CD4-positive, alpha-beta T cell treated with Interleukin-6 for 4 hours (primary cell): ENCODE results near the gene TASOR.
"Not testable (repeated sequence)": the region's sequence is repeated elsewhere in the genome, so short reads cannot be mapped to it uniquely, and the experiment has no call there.

Experiments
- DNase-seq: peaks from one replicate; pipeline ENCODE4 v3.0.0-alpha.2; 2020; ENCODE audit warnings: mixed read lengths

Gene TASOR, protein sequence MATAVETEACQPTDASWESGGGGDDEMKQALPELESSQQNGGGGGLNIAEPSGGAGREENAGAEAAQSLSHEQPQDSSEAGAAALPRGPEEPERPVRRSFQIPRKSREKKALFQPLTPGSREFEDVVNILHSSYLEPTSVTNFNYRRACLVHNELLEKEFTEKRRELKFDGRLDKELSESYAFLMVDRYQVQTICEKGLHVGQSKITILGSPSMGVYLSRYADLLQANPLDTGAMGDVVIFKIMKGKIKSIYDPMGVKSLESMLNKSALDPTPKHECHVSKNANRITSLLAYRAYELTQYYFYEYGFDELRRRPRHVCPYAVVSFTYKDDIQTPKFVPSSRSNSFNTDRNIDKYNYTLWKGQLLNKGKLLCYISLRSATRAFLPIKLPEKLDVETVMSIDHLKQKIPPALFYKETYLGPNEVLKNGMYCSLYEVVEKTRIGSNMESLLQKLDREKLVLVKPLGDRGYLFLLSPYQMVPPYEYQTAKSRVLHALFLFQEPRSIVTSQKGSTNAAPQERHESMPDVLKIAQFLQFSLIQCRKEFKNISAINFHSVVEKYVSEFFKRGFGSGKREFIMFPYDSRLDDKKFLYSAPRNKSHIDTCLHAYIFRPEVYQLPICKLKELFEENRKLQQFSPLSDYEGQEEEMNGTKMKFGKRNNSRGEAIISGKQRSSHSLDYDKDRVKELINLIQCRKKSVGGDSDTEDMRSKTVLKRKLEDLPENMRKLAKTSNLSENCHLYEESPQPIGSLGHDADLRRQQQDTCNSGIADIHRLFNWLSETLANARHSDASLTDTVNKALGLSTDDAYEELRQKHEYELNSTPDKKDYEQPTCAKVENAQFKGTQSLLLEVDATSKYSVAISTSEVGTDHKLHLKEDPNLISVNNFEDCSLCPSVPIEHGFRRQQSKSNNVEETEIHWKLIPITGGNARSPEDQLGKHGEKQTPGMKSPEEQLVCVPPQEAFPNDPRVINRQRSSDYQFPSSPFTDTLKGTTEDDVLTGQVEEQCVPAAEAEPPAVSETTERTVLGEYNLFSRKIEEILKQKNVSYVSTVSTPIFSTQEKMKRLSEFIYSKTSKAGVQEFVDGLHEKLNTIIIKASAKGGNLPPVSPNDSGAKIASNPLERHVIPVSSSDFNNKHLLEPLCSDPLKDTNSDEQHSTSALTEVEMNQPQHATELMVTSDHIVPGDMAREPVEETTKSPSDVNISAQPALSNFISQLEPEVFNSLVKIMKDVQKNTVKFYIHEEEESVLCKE (N-terminal part only)

DNA sequence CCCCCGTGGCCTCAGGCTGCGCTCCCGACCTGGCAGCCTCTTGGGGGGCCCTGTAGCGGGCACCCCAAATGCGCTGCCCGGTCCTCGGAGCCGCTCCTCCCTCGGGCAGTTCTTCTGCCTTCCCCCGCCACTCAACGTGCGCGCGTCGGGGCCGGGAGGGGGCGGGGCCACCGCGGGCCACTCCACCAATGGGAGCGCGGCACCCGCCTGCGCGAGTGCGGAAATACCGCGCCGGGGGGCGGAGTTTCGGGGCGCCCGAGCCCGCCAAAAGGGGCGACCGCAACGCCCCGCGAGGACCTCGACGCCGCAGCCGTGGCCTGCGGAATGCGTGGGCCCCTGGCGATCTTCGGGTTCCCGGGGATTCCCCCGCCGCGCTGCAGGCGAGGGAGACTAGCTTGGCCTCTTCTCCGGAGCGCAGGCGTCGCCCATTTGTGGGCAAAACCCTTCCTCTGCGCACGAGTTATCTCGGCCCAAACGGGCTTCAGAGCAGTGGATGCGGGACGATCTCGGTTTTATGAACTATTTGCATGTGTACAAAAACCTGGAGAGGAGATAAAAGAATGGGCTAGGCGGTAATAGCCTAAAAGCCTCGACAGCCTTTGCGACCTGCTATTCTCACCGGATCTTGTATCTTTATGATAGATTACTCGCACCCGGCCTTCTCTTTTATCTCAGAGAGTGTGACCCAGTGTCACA, at the start of gene TASOR:
Gene TASOR, minus strand, starts transcription at position 144 of the 696 bp plus-strand sequence. CDS start 259 bp downstream, outside the sequence.
- peak; percentile 90 for DNase-seq

DNA sequence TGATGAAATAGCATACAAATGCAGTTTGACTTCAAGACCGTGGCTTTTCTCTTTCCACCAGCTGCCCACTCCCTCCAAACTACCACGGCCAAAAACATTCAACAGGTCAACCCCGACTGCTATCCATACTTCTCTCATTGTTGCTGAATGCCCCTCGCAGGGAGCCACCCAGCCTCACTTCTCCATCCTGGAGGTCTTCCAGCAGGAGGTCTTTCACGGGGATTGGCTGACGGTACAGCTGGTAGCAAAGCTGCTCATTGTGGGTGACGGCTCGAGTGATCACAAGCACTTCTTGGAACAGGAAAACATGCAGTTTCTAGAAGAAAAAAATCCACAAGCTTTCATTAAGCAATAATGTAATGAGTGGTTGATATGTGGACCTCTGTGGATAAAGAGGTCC, 49.0 kb upstream of the TASOR start:
- DNase-seq: no peak

DNA sequence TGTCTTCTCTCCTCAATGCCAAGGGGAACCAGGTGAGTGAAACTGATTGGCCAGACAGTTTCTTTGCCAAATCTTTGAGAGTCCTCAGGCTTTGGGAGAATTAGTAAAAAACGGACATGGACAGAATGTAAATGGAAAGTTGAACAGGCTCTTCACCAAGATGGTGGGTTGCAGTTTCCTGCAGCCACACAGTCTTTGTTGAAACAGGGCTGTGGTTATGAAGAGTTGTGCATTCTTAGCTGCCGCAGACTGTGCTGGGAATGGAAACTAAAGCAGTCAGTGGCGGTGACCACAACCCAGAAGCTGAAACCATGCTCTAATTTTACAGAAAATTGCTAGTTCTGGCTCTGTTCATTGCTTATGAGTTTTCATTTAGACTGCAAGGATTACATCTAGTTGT, 42.1 kb upstream of the TASOR start:
- DNase-seq: peak; percentile 62

DNA sequence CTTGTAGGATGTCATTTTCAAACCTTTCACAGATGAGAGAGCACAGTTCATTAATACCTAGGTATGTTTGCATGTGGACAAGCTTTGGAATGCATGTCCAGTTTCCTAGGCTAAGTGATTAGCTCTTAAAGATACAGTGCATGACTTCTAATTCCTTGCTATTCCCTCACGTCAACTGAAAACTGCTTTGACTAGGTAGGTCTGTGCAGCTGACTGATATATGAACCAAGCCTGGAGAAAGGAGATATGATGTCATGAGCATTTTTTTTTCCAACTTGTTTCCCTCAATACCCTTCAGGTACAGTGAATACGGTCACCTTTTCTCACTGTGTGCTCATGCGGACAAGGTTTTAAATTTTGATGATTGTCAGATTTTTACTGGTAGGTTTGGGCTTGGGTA, 41.6 kb upstream of the TASOR start:
- no peak for DNase-seq

DNA sequence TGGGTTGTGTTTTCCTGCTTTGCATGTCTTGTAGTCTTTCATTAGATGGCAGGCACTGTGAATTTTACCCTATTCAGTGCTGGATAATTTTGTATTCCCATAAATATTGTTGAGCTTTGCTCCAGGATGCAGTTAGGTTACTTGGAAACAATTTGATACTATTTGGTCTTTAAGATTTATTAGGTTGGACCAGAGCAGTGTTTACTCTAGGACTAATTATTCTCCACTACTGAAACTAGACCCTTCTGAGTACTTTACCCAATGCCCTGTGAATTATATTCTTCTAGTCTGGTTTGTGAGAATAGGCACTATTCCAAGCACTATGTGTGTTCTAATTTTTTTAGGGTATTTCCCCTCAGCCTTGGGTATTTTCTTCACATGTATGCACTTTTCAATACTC, 37.8 kb upstream of the TASOR start:
- no peak for DNase-seq

DNA sequence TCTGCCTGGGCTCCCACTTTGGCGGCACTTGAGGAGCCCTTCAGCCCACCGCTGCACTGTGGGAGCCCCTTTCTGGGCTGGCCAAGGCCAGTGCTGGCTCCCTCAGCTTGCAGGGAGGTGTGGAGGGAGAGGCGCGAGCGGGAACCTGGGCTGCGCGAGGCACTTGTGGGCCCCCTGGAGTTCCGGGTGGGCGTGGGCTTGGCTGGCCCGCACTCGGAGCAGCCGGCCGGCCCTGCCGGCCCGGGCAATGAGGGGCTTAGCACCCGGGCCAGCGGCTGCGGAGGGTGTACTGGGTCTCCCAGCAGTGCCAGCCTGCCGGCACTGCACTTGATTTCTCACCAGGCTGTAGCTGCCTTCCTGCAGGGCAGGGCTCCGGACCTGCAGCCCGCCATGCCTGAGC, 35.7 kb upstream of the TASOR start:
- DNase-seq: not testable (repeated sequence)

DNA sequence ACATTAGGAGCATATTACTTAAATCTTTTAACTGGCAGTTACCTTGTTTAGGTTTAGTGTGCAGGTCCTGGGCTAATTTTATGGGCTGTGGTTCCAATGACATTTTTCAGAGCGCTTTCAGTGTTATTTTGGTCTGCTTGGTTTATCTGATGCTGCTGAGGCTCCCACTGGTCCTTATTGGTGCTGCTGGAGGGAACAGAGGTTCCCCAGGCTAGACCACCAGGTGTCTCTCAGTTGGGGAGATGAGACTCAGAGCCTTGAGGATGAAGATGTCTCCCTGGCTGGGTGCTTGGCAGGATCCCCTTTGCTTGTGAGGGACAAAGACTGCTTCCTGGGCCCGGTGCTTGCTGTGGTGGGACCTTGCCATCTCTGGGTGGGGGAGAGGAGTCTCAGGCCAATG, 28.3 kb upstream of the TASOR start:
- DNase-seq: peak; percentile 16

DNA sequence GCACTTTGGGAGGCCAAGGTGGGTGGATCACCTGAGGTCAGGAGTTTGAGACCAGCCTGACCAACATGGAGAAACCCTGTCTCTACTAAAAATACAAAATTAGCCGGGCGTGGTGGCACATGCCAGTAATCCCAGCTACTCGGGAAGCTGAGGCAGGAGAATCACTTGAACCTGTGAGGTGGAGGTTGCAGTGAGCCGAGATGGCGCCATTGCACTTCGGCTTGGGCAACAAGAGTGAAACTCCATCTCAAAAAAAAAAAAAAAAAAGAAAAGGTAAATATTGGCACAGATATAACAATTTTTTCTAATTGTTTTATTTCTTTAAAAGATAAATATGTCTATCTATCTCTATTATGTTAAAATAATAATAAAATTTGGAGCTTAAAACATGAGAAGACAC, 24.3 kb upstream of the TASOR start:
- peak; percentile 49 for DNase-seq

DNA sequence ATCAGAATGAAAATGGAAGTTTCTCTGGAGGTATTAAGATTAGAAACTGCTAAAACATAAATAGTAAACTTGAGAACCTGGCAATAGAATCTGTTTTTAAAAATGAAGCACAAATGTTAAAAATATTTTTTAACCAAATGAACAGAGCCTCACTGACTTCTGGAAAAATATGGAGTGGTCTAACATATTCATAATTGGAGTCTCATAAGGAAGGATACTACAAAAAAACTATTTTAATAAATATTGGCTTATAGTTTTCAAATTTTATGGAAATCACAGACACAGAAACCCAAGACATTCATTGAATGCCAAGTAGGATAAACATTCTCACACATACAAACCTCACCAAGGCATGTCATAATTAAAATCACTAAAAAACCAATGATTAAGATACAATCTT, 23.6 kb upstream of the TASOR start:
- DNase-seq: no peak

DNA sequence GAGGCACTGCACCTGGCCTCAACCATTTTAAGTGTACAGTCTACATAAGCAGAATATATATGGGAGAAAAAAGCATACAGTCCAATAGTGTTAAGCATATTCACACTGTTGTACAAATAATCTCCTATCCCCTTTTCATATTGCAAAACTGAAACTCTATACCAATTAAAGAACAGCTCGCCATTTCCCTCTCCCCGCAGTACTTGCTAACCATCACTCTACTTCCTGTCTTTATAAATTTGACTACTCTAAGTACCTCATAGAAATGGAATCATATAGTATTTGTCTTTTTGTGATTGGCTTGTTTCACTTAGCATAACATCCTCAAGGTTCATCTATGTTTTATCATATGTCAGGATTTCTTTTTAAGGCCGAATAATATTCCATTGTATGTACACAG, 21.6 kb upstream of the TASOR start:
- peak; percentile 10 for DNase-seq

DNA sequence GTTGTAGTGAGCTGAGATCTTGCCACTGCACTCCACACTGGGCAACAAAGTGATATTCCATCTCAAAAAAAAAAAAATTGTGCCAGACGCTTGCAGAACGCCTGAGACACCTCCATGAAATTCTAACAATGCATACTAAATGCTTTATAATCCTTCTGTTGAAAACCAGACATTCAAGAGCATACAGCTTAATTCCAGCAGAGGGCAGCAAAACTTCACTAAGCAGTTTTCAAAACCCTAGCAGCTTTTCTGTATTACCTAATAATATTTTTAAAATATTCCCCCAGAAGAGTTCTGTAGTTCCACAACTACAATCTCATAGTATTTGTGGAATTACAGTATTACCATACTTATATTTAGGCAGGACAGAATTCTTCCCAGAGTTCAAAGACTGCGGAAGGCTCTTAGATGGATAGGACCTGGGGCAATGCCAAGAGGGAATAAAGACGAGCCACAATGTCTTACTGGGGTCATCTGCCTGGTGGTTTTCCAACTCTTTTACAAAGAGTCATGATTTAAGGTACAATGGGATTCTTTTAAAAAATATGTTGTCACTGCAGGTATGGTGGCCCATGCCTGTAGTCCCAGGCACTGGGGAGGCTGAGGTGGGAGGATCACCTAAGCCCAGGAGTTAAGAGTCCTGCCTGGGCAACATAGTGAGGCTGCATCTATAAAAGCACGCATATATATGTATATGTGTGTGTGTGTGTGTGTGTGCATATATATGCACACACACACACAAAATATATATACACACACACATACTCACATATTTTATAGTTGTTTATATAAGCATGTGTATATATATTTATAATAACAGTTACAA, 19.6 kb upstream of the TASOR start:
- peak; percentile 67 for DNase-seq

DNA sequence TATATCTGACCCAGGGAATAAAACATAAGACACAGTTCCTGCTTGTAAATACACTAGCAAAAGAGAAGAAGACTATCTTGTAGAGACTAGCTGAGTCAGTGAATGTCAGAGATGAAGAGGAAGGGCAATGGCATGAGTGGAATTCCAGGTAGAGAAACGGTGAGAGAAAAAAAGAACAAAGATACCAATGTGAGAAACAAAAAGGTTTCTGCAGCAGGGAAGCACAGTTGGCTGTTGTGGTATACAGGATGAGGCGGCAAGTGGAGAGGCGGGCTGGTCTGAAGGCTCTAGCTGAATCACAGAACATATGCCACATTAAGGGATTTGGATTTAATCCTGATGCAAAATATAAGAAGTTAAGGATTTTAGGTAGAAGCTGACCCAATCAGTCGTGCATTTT, 17.1 kb upstream of the TASOR start:
- DNase-seq: no peak

DNA sequence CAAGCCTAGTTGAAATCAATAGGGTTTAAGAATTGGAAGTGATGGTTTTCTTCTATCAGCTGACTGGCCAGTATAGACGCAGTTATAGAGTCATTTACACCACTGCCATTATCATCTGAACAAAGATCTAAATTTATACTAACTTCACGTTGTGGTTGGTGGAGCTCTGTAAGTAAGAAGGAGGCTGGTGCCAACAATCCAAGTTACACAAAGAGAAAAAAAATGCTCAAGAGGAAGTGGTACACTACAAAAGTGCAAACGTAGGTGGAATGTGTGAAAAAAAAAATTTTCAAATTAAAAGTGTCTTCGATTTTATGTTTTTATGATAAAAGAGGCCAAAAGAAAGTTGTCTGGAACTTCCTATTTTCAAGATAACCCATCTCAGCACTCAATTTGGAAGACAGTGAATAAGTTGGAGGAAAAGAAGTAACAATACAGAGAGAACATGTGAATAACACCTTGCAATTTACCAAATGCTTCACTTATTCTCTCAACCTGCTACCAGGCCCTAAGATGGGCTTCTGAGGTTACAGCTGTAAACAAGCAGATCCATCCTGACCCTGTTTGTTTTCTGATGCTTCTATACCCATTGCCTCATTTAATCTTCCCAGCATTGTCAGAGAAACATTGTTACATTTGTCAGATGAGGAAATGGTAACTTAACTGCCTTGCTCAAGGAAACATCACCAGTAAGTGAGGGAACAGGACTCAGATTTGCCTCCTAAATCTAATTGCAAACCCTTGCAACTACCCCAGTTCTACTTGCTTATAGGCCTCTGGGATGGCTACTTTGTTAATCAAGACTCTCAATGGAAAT, 12.0 kb upstream of the TASOR start:
- DNase-seq: no peak

DNA sequence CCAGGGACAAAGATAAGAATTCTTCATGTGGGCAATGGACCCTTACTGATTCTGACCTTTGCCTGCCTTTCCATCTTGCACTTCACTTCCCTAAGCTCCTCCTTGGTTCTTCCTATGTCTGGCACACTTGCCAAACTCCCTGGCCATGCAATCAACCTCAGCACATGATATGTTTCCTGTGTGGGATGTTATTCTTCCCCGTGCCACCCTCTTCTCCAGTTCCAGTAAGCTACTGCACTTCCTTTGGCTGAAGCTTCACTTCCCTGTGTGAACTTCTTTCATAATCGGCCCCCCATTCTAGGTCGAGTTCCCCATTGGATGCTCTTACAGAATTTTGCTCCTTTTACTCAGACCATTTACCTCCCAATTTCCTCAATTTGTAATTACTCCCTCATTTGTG, 10.7 kb upstream of the TASOR start:
- DNase-seq: no peak

DNA sequence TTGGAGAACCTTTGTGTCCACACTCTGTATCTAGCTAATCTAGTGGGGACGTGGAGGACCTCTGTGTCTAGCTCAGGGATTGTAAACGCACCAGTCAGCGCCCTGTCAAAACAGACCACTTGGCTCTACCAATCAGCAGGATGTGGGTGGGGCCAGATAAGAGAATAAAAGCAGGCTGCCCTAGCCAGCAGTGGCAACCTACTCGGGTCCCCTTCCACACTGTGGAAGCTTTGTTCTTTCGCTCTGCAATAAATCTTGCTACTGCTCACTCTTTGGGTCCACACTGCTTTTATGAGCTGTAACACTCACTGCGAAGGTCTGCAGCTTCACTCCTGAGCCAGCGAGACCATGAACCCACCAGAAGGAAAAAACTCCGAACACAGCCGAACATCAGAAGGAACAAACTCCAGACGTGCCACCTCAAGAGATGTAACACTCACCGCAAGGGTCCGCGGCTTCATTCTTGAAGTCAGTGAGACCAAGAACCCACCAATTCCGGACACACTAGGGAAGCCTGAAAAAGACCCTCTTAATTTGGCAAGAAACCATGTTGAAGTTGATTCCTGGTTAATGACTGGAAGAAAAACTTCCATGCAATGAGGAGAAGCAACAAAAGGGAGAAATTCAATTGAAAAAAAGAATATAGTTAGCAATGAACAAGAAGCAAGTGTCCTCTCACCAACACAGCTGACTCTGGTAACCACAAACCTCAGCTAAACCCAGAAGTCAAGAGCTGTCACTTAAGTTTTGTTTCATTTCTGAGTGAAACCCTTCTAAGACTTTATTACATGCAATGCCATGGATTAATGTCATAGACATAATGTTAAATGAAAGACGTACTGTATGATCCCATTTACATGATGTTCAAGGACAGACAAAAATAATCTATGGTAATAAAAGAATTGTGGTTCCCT, 9.7 kb upstream of the TASOR start:
- peak; percentile 44 for DNase-seq

DNA sequence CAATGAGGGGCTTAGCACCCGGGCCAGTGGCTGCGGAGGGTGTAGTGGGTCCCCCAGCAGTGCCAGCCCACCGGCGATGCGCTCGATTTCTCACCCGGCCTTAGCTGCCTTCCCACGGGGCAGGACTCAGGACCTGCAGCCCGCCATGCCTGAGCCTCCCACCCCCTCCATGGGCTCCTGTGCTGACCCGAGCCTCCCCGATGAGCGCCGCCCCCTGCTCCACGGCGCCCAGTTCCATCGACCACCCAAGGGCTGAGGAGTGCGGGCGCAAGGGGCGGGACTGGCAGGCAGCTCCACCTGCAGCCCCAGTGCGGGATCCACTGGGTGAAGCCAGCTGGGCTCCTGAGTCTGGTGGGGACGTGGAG, 8.9 kb upstream of the TASOR start:
- not testable (repeated sequence) for DNase-seq

DNA sequence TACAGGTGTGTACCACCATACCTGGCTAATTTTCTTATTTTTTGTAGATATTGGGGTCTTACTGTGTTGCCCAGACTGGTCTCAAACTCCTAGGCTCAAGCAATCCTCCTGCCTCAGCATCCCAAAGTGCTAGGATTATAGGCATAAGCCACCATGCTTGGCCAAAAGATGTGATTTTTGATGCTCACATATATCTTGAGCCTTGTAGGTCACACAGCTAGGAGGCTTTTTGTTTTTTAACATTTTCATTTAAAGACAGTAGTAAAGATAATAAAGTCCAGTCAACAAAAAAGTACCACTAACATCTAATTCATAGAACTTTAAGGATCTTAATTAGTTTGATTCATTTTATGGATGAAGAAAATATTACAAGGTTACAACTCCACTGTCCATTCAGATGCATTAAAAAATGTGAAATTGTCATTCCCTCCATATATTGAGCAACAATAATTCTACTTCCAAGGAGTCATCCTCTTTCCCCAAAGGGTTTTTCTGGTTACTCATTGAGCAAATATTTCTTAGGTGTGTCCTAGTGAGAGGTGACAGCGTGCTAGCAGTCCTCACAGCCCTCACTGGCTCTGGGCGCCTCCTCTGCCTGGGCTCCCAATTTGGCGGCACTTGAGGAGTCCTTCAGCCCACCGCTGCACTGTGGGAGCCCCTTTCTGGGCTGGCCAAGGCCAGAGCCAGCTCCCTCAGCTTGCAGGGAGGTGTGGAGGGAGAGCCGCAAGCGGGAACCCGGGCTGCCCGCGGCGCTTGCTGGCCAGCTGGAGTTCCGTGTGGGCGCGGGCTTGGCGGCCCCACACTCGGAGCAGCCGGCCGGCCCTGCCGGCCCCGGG, 8.3 kb upstream of the TASOR start:
- no peak for DNase-seq

DNA sequence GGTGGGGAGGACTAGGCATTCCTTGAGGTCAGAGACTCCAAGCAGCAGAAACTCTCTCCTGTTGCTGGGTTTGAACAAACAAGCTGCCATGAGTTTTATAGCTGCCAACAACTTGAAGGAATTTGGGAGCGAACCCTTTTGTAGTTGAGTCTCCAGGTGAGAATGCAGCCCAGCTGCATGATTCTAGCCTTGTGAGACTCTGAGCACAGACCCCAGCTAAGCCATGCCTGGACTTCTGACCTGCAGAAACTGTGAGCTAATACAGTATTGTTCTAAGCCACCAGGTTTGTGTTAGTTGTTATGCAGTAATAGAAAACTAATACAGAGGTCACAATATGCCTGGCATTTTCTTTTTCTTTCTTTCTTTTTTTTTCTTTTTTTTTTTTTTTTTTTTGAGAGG, 6.2 kb upstream of the TASOR start:
- DNase-seq: no peak

DNA sequence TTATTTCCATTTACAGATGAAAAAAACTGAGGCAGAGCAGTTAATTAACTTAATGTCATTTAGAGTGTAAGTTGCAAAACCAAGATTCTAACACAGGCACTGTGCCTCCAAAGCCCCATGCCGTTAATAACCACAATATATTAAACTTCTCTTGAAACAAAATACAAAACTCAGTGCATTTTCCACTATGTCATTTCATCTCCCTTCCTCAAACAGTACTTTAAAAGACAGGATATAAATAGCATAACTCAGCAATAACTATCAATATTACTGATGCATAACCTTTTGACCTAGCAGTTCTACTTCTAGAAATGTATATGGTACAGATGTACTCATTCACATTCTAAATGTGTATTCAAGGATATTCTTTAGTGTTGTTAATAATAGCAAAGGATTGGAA, 5.1 kb upstream of the TASOR start:
- no peak for DNase-seq
